Parathyroid adenoma (tissue), 2 donors: ENCODE data around the gene KIF1A.

Experiments
- H2AFZ ChIP-seq: fragments of 300-600 bp; sonication (generic); one replicate; pipeline ENCODE4 v1.7.0; 2017; ENCODE audit warnings: antibody characterized with exemption, mild to moderate bottlenecking
- H3K27ac ChIP-seq: fragments of 300-600 bp; sonication (generic); one replicate; pipeline ENCODE4 v1.7.0; 2017
- H3K27me3 ChIP-seq: fragments of 300-600 bp; sonication (generic); one replicate; pipeline ENCODE4 v1.7.0; 2017; ENCODE audit warnings: low read length; ENCODE audit not compliant: control insufficient read depth, insufficient read depth
- H3K36me3 ChIP-seq: fragments of 300-600 bp; sonication (generic); one replicate; pipeline ENCODE4 v1.7.0; 2017; ENCODE audit warnings: low read length; ENCODE audit not compliant: control insufficient read depth, insufficient read depth
- H3K4me1 ChIP-seq: fragments of 300-600 bp; sonication (generic); one replicate; pipeline ENCODE4 v1.7.0; 2017; ENCODE audit warnings: control low read depth
- H3K4me2 ChIP-seq: fragments of 300-600 bp; sonication (generic); one replicate; pipeline ENCODE4 v1.7.0; 2017; ENCODE audit warnings: low read length
- H3K4me3 ChIP-seq: fragments of 300-600 bp; sonication (generic); one replicate; pipeline ENCODE4 v1.7.0; 2017; ENCODE audit warnings: low read depth, low read length
- H3K79me2 ChIP-seq: fragments of 300-600 bp; sonication (generic); one replicate; pipeline ENCODE4 v1.7.0; 2017; ENCODE audit warnings: control low read depth
- H3K9ac ChIP-seq: fragments of 300-600 bp; sonication (generic); one replicate; pipeline ENCODE4 v1.7.0; 2017; ENCODE audit warnings: mild to moderate bottlenecking
- H3K9me3 ChIP-seq: fragments of 300-600 bp; sonication (generic); one replicate; pipeline ENCODE4 v1.7.0; 2017; ENCODE audit warnings: low read length; ENCODE audit not compliant: control insufficient read depth
- TF ChIP-seq, protein P1 (sequence below): fragments of 300-600 bp; sonication (generic); IDR thresholded peaks from one replicate; pipeline ENCODE4 v1.7.0; 2017; ENCODE audit warnings: antibody characterized with exemption, mild to moderate bottlenecking
- donor health status: primary hyperparathyroidism.

KIF1A gene

DNA sequence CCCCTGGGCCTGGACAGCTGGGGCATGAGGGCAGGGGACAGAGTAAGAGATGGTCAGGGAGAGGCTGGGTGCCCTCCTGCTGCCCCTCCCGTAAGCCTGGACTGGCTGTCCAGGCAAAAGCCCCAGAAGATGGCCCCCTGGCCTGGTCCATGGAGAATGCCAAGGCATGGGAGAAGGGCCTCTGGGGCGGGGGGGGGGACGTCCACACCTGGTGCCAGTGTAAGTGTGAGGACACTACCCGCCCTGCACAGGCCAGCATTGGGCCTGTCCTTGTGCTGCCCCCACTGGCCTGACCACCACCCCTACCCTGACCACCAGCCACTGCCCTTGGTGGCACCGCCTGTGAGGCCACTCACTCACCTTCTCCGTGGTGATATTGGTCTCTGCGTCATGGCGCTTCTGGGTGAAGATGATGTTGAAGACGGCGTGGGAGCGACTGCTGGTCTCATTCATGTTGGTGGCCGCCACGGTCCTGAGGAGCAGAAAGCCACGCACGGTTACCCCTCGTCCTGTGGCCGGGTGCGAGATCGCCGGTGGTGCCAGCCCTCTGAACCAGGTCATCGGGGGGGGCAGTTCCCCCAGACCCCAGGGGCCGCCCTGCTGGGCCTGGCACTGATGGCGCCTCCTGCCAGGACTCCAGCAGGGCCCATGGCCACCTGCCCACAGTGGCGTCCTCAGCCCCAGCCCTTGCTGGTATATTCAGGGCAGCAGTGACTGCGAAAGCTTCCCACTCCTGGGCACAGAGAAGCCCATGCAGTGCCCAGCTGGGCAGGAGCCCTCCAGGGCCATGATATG lies 35.2 kb downstream of the KIF1A start:
- Histone ChIP-seq H3K27me3 (no peaks in the 10 kb centered on the region), H3K4me1 (no peaks in the 10 kb centered on the region), H3K4me3 (no peak overlapping the region), H3K79me2 (no peaks in the 10 kb centered on the region), H3K36me3 (no peaks in the 10 kb centered on the region), H3K9ac (no peak overlapping the region), H3K27ac (no peak overlapping the region), H3K9me3 (no peaks in the 10 kb centered on the region), H2AFZ (no peak overlapping the region), H3K4me2 (no peak overlapping the region)
- TF ChIP-seq, protein P1, sequence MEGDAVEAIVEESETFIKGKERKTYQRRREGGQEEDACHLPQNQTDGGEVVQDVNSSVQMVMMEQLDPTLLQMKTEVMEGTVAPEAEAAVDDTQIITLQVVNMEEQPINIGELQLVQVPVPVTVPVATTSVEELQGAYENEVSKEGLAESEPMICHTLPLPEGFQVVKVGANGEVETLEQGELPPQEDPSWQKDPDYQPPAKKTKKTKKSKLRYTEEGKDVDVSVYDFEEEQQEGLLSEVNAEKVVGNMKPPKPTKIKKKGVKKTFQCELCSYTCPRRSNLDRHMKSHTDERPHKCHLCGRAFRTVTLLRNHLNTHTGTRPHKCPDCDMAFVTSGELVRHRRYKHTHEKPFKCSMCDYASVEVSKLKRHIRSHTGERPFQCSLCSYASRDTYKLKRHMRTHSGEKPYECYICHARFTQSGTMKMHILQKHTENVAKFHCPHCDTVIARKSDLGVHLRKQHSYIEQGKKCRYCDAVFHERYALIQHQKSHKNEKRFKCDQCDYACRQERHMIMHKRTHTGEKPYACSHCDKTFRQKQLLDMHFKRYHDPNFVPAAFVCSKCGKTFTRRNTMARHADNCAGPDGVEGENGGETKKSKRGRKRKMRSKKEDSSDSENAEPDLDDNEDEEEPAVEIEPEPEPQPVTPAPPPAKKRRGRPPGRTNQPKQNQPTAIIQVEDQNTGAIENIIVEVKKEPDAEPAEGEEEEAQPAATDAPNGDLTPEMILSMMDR, result no peak

GRCh38 chr2:240783819-240784621 lies 36.0 kb downstream of the KIF1A start:
- Histone ChIP-seq H2AFZ (no peak overlapping the region), H3K4me3 (no peak overlapping the region), H3K9ac (no peak overlapping the region), H3K27ac (no peak overlapping the region), H3K4me2 (no peak overlapping the region), H3K36me3 (no peaks in the 10 kb centered on the region), H3K27me3 (no peaks in the 10 kb centered on the region), H3K79me2 (no peaks in the 10 kb centered on the region), H3K9me3 (no peaks in the 10 kb centered on the region), H3K4me1 (no peaks in the 10 kb centered on the region)
- TF ChIP-seq, protein P1, result no peak

- H3K27ac ChIP-seq, result no peak overlapping the region
- no peaks in the 10 kb centered on the region for H3K36me3 ChIP-seq
- no peaks in the 10 kb centered on the region for H3K4me1 ChIP-seq
- TF ChIP-seq, protein P1, result no peak
- H2AFZ ChIP-seq, result no peak overlapping the region
- H3K4me2 ChIP-seq, result no peak overlapping the region
- no peak overlapping the region for H3K4me3 ChIP-seq
- no peaks in the 10 kb centered on the region for H3K79me2 ChIP-seq
- H3K9ac ChIP-seq, result no peak overlapping the region
- H3K9me3 ChIP-seq, result no peaks in the 10 kb centered on the region
- no peaks in the 10 kb centered on the region for H3K27me3 ChIP-seq
Measured at GRCh38 chr2:240782886-240783818, 36.9 kb downstream of the KIF1A start.

- H3K9me3 ChIP-seq, result no peaks in the 10 kb centered on the region
- no peak overlapping the region for H3K27ac ChIP-seq
- no peaks in the 10 kb centered on the region for H3K27me3 ChIP-seq
- TF ChIP-seq, protein P1, result no peak
- H3K4me1 ChIP-seq, result no peaks in the 10 kb centered on the region
- H3K4me2 ChIP-seq, result no peak overlapping the region
- no peaks in the 10 kb centered on the region for H3K79me2 ChIP-seq
- H3K9ac ChIP-seq, result no peak overlapping the region
- H2AFZ ChIP-seq, result no peak overlapping the region
- no peaks in the 10 kb centered on the region for H3K36me3 ChIP-seq
- no peak overlapping the region for H3K4me3 ChIP-seq
Measured at GRCh38 chr2:240782221-240782885, 37.7 kb downstream of the KIF1A start.
